HepG2 (cell line): ENCODE results near the gene PRR22. TPM values are rescaled to one million over a fixed set of nuclear protein-coding genes. Genes with fewer than 3 reads are reported as not detected.
A peak's percentile ranks its signal among the peaks of the same experiment; 100 is the strongest.

Experiments
- ATAD3A ChIP-seq: sonication (generic); formaldehyde crosslinking; IDR thresholded peaks from 2 replicates; pipeline ENCODE4 v1.4.0; 2020; ENCODE audit warnings: missing genetic modification reagents
- ATRX ChIP-seq: sonication (generic); formaldehyde crosslinking; IDR thresholded peaks from 2 replicates; pipeline ENCODE4 v1.4.0; 2020; ENCODE audit warnings: missing genetic modification reagents, borderline replicate concordance
- E2F1 ChIP-seq: sonication (generic); formaldehyde crosslinking; IDR thresholded peaks from 2 replicates; pipeline ENCODE4 v1.5.0; 2020; ENCODE audit warnings: missing genetic modification reagents
- EEA1 ChIP-seq: sonication (generic); formaldehyde crosslinking; IDR thresholded peaks from 2 replicates; pipeline ENCODE4 v1.5.1; 2020; ENCODE audit warnings: mild to moderate bottlenecking, missing genetic modification reagents, borderline replicate concordance
- HMG20A ChIP-seq: IDR thresholded peaks from 2 replicates; pipeline ENCODE4 v1.6.1; 2016; ENCODE audit warnings: borderline replicate concordance
- HNRNPUL1 ChIP-seq: fragments of 200-400 bp; formaldehyde crosslinking; IDR thresholded peaks from 2 replicates; pipeline ENCODE4 v1.6.1; 2017; ENCODE audit warnings: low read depth, mild to moderate bottlenecking, low read length, moderate library complexity
- KDM3A ChIP-seq: IDR thresholded peaks from 2 replicates; pipeline ENCODE4 v1.6.1; 2018; ENCODE audit warnings: low read depth, missing compliant biosample characterization
- NCOR1 ChIP-seq: fragments of 200-600 bp; sonication (generic); IDR thresholded peaks from 2 replicates; pipeline ENCODE4 v1.7.0; 2017; ENCODE audit warnings: antibody characterized with exemption, low read length, borderline replicate concordance
- PHF20 ChIP-seq: sonication (generic); formaldehyde crosslinking; IDR thresholded peaks from 2 replicates; pipeline ENCODE4 v1.5.0; 2020; ENCODE audit warnings: mild to moderate bottlenecking, missing genetic modification reagents
- REST ChIP-seq, 2 experiments: IDR thresholded peaks; 2 replicates each; pipeline ENCODE4 v1.6.1; 2011 to 2012; ENCODE audit warnings: low read length in 2 of 2, borderline replicate concordance in 1 of 2, low read depth in 1 of 2, mild to moderate bottlenecking in 1 of 2, moderate library complexity in 1 of 2
- SIN3B ChIP-seq: fragments of 150-350 bp; IDR thresholded peaks from 2 replicates; pipeline ENCODE4 v1.6.1; 2014; ENCODE audit warnings: low read length
- SRF ChIP-seq: IDR thresholded peaks from 2 replicates; pipeline ENCODE4 v1.6.1; 2011; ENCODE audit warnings: mild to moderate bottlenecking, low read depth, low read length, moderate library complexity
- SRSF1 ChIP-seq: fragments of 200-400 bp; formaldehyde crosslinking; optimal IDR thresholded peaks from 2 replicates; pipeline ENCODE3; 2017; ENCODE audit warnings: mild to moderate bottlenecking, low read depth, low read length, moderate library complexity
- TCF7L2 ChIP-seq: IDR thresholded peaks from 2 replicates; pipeline ENCODE4 v1.6.1; 2011; ENCODE audit warnings: mild to moderate bottlenecking, low read depth, low read length, moderate library complexity
- ZBTB37 ChIP-seq: sonication (generic); formaldehyde crosslinking; IDR thresholded peaks from 2 replicates; pipeline ENCODE4 v1.4.0; 2020; ENCODE audit warnings: mild to moderate bottlenecking, missing genetic modification reagents
- ZBTB7B ChIP-seq: sonication (generic); formaldehyde crosslinking; IDR thresholded peaks from 2 replicates; pipeline ENCODE4 v1.4.0; 2020; ENCODE audit warnings: missing genetic modification reagents
- ZFP41 ChIP-seq: sonication (generic); formaldehyde crosslinking; IDR thresholded peaks from 2 replicates; pipeline ENCODE4 v1.4.0; 2020; ENCODE audit warnings: mild to moderate bottlenecking, missing genetic modification reagents, borderline replicate concordance
- ZKSCAN8 ChIP-seq: IDR thresholded peaks from 2 replicates; pipeline ENCODE4 v1.6.1; 2016; ENCODE audit warnings: borderline replicate concordance, missing genetic modification reagents, missing compliant biosample characterization
- ZNF138 ChIP-seq: sonication (generic); formaldehyde crosslinking; IDR thresholded peaks from 2 replicates; pipeline ENCODE4 v1.5.0; 2020; ENCODE audit warnings: mild to moderate bottlenecking, low read depth, missing genetic modification reagents
- ZNF143 ChIP-seq: sonication (generic); formaldehyde crosslinking; IDR thresholded peaks from 2 replicates; pipeline ENCODE4 v1.4.0; 2020; ENCODE audit warnings: missing genetic modification reagents
- ZNF496 ChIP-seq: sonication (generic); formaldehyde crosslinking; IDR thresholded peaks from 2 replicates; pipeline ENCODE4 v1.8.1; 2023; ENCODE audit warnings: mild to moderate bottlenecking, moderate library complexity, missing genetic modification reagents; ENCODE audit not compliant: insufficient replicate concordance
- ZNF704 ChIP-seq: sonication (generic); formaldehyde crosslinking; IDR thresholded peaks from 2 replicates; pipeline ENCODE4 v1.8.1; 2023; ENCODE audit warnings: mild to moderate bottlenecking, inconsistent platforms, moderate library complexity, missing genetic modification reagents, borderline replicate concordance
- polyA plus RNA-seq, 8 experiments: library from polyadenylated mRNA; depleted of rRNA in 3 of 8; stranded (reverse) in 7 of 8; unstranded in 1 of 8; fragments of >200 nt; fragmentation: Illumina TruSeq in 4 of 8; extraction: Trizol in 4 of 8; gene quantifications; 2 replicates each; pipeline versions ENCODE4 v1.2.1 to v1.2.3, GENCODE V29; 2011 to 2016; ENCODE audit warnings: low read depth in 4 of 8, missing spikeins in 1 of 8, mixed read lengths in 1 of 8; ENCODE audit not compliant: insufficient read depth in 1 of 8
- total RNA-seq, 5 experiments: library from RNA; depleted of rRNA; stranded (reverse); fragments of >200 nt; fragmentation: Illumina TruSeq; extraction: Trizol; gene quantifications; 2 replicates each; pipeline ENCODE4 v1.2.3, GENCODE V29; 2016; ENCODE audit warnings: low read depth in 1 of 5

The PRR22 gene
- total and polyA plus RNA-seq, 2 of the 13 experiments (the other 11 are each of a cell fraction or from before 2014, with no cell fraction given) = 0.84 to 2.3 TPM

- TF ChIP-seq ZBTB7B (CRISPR knock-in tag) = peak; percentile 48
- peak; percentile 65 for TF ChIP-seq ZKSCAN8 (CRISPR knock-in tag)
- no peak for TF ChIP-seq HMG20A (CRISPR knock-in tag)
- no peak for TF ChIP-seq EEA1
- TF ChIP-seq PHF20 (CRISPR knock-in tag) = peak; percentile 83
- TF ChIP-seq ATRX = no peak
- TF ChIP-seq ZNF704 (CRISPR knock-in tag) = 0 out of 2 replicates have a peak, but pooled peaks have one; percentile 68
- TF ChIP-seq HNRNPUL1 = no peak
- no peak for TF ChIP-seq SIN3B
- TF ChIP-seq ATAD3A (CRISPR knock-in tag) = no peak; the same call in 1 of the 2 replicates
- TF ChIP-seq SRF = no peak
- TF ChIP-seq ZNF496 = no peak
- TF ChIP-seq ZBTB37 (CRISPR knock-in tag) = no peak
- no peak for TF ChIP-seq TCF7L2
- no peak for TF ChIP-seq NCOR1
- TF ChIP-seq E2F1 (CRISPR knock-in tag) = no peak
- no peak for TF ChIP-seq ZFP41 (CRISPR knock-in tag)
- TF ChIP-seq KDM3A (CRISPR knock-in tag) = 0 out of 2 replicates have a peak, but pooled peaks have one; percentile 41
- TF ChIP-seq REST (IDR thresholded peaks at IDR 0.05; ENCODE audit: borderline replicate concordance in 1 of 2, low read depth in 1 of 2, low read length in 2 of 2) = no peak
- peak; percentile 62; the same call in 1 of the 2 replicates for TF ChIP-seq ZNF138 (CRISPR knock-in tag)
- peak; percentile 2 for TF ChIP-seq SRSF1
- peak; percentile 95 for TF ChIP-seq ZNF143 (CRISPR knock-in tag)
Observed at GRCh38 chr19:5790559-5791520, 6.3 kb upstream of the PRR22 start, which contains the start of gene DUS3L (continued).
